GM12875 (cell line): Measurements from ENCODE around the gene MUC13.

Experiments used
- H3K4me3 ChIP-seq: one replicate; pipeline ENCODE4 v1.5.1; 2011; ENCODE audit warnings: low read depth, low read length, control low read depth
- CTCF ChIP-seq: IDR thresholded peaks from 2 replicates; pipeline ENCODE4 v1.5.1; 2011; ENCODE audit warnings: low read depth, mild to moderate bottlenecking, control low read depth, inconsistent platforms, low read length, moderate library complexity, borderline replicate concordance; ENCODE audit not compliant: insufficient read depth

MUC13 gene

GRCh38 chr3:124888482-124889441, 45.8 kb downstream of the MUC13 start:
- TF ChIP-seq CTCF: no peak
- no peak overlapping the region for H3K4me3 ChIP-seq

GRCh38 chr3:124887932-124888298, 46.6 kb downstream of the MUC13 start:
- no peak for TF ChIP-seq CTCF
- no peak overlapping the region for H3K4me3 ChIP-seq

- no peak for TF ChIP-seq CTCF
- peak within 1 kb of the TSS; percentile 49 for H3K4me3 ChIP-seq
These were observed 47.2 kb downstream of the MUC13 start, which contains the start of gene ITGB5 for GRCh38 chr3:124887177-124887931. TSS of gene ITGB5 (minus strand) at chr3:124887365. CDS start at chr3:124887000, 365 bp downstream.

GRCh38 chr3:124886168-124887056, 48.1 kb downstream of the MUC13 start:
- H3K4me3 ChIP-seq: peak overlapping the region; percentile 11
- TF ChIP-seq CTCF: no peak

- TF ChIP-seq CTCF: no peak
- no peak overlapping the region for H3K4me3 ChIP-seq
These were observed 48.9 kb downstream of the MUC13 start for GRCh38 chr3:124885466-124886167.

GRCh38 chr3:124884474-124885101, 50.0 kb downstream of the MUC13 start:
- H3K4me3 ChIP-seq: no peak overlapping the region
- no peak for TF ChIP-seq CTCF
